HuH-7 (cell line): Measurements from ENCODE around the gene PXDN.

Source experiments
- DNase-seq: peaks from one replicate; pipeline ENCODE4 v3.0.0; 2011; ENCODE audit warnings: low spot score

PXDN gene

GRCh38 chr2:1612391-1613077 lies 131.8 kb downstream of the PXDN start:
- no peak for DNase-seq

GRCh38 chr2:1611886-1612285 lies 132.4 kb downstream of the PXDN start:
- DNase-seq = no peak

GRCh38 chr2:1610096-1610485 lies 134.2 kb downstream of the PXDN start:
- no peak for DNase-seq

DNA sequence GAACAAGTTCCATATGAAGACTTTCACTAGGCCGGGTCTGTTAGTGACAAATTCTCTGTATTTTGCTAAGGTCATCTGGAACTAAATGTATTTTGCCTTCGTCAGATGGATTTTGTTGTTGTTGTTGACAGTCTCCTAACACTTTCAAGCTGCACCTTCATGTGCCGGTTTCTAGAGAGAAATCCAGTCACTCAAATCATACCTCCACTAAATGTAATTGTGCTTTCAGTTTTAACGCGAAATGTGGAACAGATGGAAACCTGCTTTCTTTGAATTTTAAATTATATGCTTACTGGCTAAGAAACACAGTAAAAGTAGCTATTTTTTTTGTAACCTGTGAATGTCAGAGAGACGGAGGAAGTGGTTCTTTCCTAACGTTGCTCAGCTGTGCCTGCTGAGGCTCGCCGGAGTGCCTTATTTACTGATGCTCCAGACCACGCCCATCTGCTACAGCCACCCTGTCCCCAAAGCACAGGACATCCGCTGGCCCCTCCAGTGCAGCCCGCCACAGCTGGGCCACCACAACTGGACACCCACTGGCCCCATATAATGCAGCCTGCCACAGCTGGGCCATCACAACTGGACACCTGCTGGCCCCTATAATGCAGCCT lies 134.7 kb downstream of the PXDN start:
- DNase-seq = no peak

GRCh38 chr2:1609040-1609439 lies 135.3 kb downstream of the PXDN start:
- DNase-seq = no peak

- DNase-seq = no peak
Observed at GRCh38 chr2:1607971-1608688, 136.2 kb downstream of the PXDN start.

DNA sequence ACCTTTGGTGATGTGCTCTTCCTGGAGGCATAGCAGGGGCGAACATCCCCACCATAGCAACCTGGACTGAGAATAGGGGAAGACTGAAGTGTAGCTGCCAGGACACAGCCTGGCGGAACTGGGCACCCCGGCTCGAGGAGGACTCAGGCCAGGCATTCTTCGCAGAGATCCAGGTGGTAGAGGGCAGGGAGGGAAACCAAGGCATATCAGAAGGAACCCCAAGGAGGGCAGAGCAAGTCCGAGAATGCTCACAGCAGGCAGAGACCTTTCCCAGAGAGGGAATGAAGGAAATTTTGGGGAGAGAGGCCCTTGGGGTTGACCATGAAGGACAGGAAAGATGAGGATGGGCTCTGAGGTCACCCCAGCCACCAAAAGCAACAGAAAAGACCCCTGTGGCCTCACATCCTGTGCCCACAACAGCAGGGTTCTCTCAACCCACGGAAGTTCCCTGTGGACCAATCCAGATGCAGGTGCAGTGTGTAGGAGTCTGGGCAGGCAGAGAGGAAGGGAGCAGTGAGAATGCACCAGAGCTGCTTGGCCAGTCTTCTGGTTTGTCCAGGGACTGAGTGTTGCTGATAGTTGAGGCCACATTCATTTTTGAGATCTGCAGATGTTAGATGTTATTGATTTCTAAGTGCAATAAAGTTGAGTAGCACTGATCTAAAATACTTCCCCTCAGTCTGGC lies 136.9 kb downstream of the PXDN start:
- DNase-seq = no peak

GRCh38 chr2:1606421-1607235 lies 137.7 kb downstream of the PXDN start:
- no peak for DNase-seq

DNA sequence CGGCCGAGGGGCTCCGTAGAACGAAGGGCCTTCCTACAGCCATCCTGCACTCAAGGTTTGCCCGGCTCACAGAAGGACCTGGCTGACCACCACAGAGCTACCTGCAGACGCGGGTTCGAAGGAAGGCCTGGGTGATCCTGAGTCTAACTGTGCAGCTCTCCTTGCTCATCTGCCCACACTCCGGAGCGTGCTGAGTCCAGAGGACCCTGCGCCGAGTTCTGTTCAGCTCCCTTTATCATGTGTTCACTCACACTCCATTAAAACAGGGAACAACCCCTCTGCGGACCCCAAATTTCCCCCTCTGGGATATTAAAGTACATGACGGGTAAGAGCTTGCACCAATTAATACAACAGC lies 138.3 kb downstream of the PXDN start:
- no peak for DNase-seq

DNA sequence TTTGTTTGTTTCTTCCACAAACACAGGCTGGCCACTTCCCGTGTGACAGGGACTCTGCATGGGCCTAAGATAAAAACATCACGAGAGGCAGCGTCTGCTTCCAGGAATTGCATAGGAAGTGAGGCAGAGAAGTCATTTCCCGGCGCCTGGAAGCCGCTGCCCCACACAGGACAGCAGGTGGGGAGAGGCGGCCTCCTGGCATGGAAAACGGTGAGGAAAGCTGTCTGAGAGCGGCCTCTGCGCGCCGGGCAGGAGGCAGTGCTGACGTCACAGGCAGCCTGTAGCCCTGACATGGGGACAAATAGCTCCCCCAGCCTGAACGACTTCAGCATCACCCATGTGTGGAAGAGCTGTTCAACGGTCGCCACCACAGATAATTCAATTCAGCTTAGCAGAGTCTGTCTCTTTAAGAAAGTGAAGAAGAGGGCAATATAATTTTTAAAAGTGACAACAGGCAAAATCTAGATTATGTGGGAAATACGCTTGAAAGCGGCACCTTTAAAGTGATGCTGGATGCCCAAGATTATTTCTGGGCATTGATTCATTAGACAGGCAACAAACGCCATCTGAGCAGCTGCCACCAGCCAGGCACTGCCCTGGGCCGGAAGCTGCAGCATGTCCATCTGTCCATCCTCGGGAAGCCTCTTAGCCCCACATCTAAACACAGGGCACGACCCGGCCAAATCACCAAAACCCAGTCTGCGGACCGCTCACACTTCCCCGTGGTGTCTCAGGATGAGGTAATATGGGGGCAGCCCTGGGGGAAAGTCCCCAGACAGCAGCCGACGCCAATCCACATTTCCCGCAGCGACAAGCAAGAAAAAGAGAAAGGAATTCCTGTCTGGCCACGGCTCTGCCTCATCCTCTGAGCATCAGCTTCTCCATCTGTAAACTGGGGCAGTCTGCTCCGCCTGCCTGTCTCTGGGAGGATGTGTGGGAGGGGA lies 138.9 kb downstream of the PXDN start:
- no peak for DNase-seq

DNA sequence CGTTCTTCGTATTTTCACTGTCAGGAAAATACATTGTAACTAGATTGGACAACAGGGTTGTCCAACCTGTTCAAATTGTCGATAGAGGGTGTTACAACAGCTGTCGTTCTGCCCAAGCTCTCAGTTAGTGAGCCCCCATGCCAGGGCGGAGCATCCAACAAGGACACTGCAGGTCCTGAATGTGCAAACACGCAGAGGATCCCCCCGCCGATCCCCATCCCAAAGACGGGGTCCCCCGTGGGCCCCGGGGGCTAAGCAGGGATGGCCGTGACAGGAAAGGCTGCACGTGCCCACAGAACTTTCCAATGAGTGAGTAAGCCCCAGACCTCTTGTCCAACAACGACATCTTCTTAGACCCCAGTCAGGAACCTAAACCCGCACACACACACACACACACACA lies 140.8 kb downstream of the PXDN start:
- no peak for DNase-seq

DNA sequence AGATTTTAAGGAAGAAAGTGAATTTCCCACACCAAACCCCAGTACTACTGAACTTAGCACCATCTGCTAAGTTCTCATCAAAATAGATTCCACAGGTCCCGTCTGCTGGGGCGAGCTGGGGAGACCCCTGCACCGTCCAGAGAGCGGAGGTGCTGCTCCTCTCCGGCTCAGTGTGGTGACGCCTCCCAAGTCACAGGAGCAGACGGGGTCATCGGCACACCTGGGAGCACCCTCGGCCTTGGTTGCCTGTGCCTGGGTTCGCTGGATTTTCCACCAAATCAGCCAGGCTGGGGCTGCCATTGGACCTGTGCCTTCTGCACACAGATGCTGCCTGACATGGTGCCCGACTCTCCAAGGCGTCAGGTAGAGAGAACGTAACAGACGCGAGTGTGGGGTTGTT lies 141.3 kb downstream of the PXDN start:
- no peak for DNase-seq

GRCh38 chr2:1602278-1603010 lies 141.9 kb downstream of the PXDN start:
- no peak for DNase-seq

- DNase-seq = no peak
Observed at GRCh38 chr2:1601471-1602277, 142.6 kb downstream of the PXDN start.

DNA sequence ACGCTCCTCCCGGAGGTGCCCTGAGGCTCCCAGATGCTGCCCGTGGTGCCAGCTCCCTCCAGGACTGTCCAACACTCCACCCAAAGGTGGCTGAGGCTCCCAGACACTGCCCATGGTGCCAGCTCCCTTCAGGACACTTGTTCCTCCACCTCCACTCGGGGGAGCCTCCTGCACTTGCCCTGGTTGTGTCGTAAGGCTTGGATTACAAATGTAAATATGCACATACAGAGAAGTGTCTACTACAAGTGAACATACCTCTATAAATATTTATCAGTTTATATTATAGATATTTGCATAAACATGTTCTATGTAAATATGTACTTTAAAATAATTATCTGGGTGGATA lies 143.3 kb downstream of the PXDN start:
- DNase-seq = no peak

- DNase-seq = no peak
Observed at GRCh38 chr2:1600191-1601066, 143.9 kb downstream of the PXDN start.

DNA sequence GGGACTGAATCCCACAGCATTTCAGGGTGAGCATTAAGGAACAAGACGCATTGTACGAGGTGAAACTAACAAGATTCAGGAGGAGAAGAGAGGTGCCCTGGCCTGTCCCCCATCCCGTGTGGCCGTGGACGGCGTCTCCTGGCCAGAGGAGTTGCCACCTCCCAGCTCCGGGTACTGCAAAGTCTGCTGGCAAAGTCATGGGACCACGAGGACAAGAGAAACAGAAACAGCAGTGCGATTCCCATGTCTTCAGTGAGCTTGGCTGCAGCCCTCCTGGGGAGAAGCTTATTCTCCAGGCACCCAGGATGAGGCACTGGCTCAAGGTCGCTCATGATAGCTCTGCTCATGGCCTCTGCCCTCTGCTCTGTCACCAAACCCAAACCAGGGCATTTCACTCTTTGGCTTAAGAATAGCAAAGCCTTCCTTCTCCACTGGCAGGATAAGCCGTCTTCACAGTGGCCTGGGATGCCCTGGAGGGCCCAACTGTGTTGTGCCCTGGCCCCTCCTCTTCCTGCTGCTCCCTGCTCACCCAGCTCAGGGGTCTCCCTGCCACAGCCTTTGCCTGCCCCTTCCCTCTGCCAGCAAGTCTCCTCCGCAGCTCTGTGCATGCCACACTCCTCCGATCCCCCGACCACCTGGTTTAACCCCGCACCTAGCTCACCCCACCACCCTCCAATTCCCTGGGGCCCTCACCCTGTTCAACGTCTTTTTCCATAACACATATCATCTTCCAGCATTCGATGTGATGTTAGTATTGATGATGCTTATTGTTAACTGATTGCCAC lies 144.8 kb downstream of the PXDN start:
- DNase-seq = no peak

DNA sequence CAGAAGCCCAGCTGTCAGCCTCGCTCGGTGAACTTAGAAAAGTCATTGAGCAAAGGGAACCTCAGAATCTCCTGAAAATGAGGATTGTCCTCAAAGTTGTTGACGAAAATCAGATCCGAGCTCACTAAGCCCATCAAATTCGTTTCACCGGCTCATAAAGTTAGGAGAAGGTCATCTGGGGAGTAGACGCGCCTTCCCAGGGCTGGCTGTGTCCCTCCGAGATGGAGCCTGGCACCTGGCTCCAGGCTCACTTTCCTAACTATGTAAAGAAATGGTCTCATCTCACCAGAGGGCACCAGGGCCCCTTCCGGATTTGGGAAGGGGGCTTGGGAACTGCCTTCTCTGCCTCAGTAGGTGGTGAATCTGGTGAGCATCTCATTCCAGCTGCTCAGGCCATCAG lies 145.5 kb downstream of the PXDN start:
- DNase-seq = no peak
